ENCODE results near the gene WDR90.
"Not testable (repeated sequence)": the region's sequence is repeated elsewhere in the genome, so short reads cannot be mapped to it uniquely, and the experiment has no call there.

The WDR90 gene

DNA sequence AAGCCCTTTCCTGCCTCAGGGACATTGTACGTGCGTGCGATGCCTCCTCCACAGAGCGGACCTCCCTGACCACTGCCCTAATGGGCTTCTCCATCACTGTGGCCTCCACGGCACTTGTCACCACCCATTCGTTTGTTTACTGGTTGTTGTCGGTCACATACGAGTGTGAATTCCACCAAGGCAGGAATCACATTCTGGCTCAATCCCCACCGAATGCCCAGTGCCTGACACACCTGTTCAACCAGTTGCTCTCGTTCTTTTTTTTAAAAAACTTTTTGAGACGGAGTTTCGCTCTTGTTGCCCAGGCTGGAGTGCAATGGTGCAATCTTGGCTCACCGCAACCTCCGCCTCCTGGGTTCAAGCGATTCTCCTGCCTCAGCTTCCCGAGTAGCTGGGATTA, 42.1 kb downstream of the WDR90 start:
- peaks cover 25% of the 10 kb centered on the region for H3K27me3 ChIP-seq (ENCODE audit: insufficient read depth, low read length, poor library complexity)
- H3K36me3 ChIP-seq (ENCODE audit: control insufficient read depth, insufficient read depth, low read length) = not testable (repeated sequence)

DNA sequence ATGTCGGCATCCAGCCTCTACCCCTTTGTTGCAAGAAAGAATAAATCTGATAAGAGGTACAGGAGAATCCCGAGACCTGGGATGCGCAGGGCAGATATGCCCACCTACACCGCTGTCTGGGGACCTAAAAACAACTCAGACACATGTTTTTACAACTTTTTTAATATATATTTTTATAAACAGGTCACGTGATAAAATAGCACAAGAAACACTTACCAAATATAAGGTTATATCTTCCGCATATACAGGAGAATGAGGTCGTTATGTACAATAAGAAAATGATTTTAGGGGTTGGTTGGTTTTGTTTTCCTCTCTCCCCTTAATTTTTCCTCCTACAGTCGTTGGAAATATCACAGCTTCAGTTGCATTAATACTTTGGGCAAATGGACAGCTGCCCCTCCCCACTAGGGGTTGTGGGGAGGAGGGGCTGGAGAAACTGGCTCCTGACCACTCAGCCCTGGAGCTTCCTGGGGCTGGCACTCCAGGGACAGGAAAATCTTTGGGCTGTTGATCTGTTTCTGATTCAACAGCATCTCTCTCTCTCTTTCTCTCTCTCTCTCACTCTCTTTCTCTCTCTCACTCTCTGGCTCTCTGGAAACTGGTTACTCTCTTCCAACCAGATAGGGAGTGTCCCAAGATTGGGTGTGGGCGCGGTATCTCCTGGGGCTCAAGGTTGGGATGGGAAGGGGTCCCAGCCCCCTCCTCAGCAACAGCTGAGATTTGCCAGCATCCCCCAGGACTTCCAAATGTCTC, 43.4 kb downstream of the WDR90 start:
- no CpG with 5 or more reads among the region's 10 CpGs for WGBS (ENCODE audit: extremely low coverage, insufficient coverage, low lambda C conversion rate)

More for the DNA sequence above, 42.1 kb downstream of the WDR90 start:
- WGBS (ENCODE audit: extremely low coverage, insufficient coverage, low lambda C conversion rate) = no CpG with 5 or more reads among the region's 16 CpGs
- H3K9ac ChIP-seq (ENCODE audit: low read length); DNase-seq; H4K5ac ChIP-seq (ENCODE audit: low read length); H3K4me2 ChIP-seq (ENCODE audit: low read length); H2AK5ac ChIP-seq (ENCODE audit: low read length); H3K23ac ChIP-seq (ENCODE audit: low read length); H4K8ac ChIP-seq (ENCODE audit: low read depth, low read length); H3K4me3 ChIP-seq (ENCODE audit: low read length); H3K27ac ChIP-seq (ENCODE audit: low read depth, low read length); H3K79me2 ChIP-seq (ENCODE audit: control insufficient read depth, insufficient read depth, low read length); H2BK5ac ChIP-seq (ENCODE audit: low read length); H3K79me1 ChIP-seq (ENCODE audit: low read length); H3K4me1 ChIP-seq (ENCODE audit: control insufficient read depth, low read depth, low read length); H3K18ac ChIP-seq (ENCODE audit: low read length); H3K4ac ChIP-seq (ENCODE audit: low read depth, low read length); H3K56ac ChIP-seq (ENCODE audit: low read length); H2BK120ac ChIP-seq (ENCODE audit: low read depth, low read length); H2BK15ac ChIP-seq (replicated peaks; ENCODE audit: low read depth): not testable (repeated sequence)

GRCh38 chr16:693364-693763, 44.2 kb downstream of the WDR90 start:
- Histone ChIP-seq H3K4me2 (ENCODE audit: low read length) (no peak overlapping the region), H3K27ac (ENCODE audit: low read depth, low read length) (no peak overlapping the region), H2BK15ac (replicated peaks; ENCODE audit: low read depth) (no peak overlapping the region), H3K27me3 (ENCODE audit: insufficient read depth, low read length, poor library complexity) (peaks cover 25% of the 10 kb centered on the region), H3K23ac (ENCODE audit: low read length) (no peak overlapping the region), H3K79me2 (ENCODE audit: control insufficient read depth, insufficient read depth, low read length) (no peaks in the 10 kb centered on the region), H3K4me3 (ENCODE audit: low read length) (no peak overlapping the region), H4K8ac (ENCODE audit: low read depth, low read length) (no peak overlapping the region), H3K79me1 (ENCODE audit: low read length) (peaks cover 9% of the 10 kb centered on the region), H2BK5ac (ENCODE audit: low read length) (no peak overlapping the region), H3K36me3 (ENCODE audit: control insufficient read depth, insufficient read depth, low read length) (no peaks in the 10 kb centered on the region), H3K18ac (ENCODE audit: low read length) (no peak overlapping the region), H4K5ac (ENCODE audit: low read length) (no peak overlapping the region), H3K4ac (ENCODE audit: low read depth, low read length) (no peak overlapping the region), H2BK120ac (ENCODE audit: low read depth, low read length) (no peak overlapping the region), H3K9ac (ENCODE audit: low read length) (no peak overlapping the region), H3K56ac (ENCODE audit: low read length) (no peak overlapping the region), H3K4me1 (ENCODE audit: control insufficient read depth, low read depth, low read length) (peaks cover 3% of the 10 kb centered on the region), H2AK5ac (ENCODE audit: low read length) (no peak overlapping the region)
- WGBS (ENCODE audit: extremely low coverage, insufficient coverage, low lambda C conversion rate) = no CpG with 5 or more reads among the region's 22 CpGs
- no peak for DNase-seq

More for the DNA sequence above, 43.4 kb downstream of the WDR90 start:
- Histone ChIP-seq H2AK5ac (ENCODE audit: low read length) (no peak overlapping the region), H3K4ac (ENCODE audit: low read depth, low read length) (no peak overlapping the region), H3K56ac (ENCODE audit: low read length) (no peak overlapping the region), H3K27ac (ENCODE audit: low read depth, low read length) (no peak overlapping the region), H3K23ac (ENCODE audit: low read length) (no peak overlapping the region), H3K79me1 (ENCODE audit: low read length) (peaks cover 9% of the 10 kb centered on the region), H3K4me3 (ENCODE audit: low read length) (no peak overlapping the region), H3K18ac (ENCODE audit: low read length) (no peak overlapping the region), H3K4me1 (ENCODE audit: control insufficient read depth, low read depth, low read length) (peaks cover 3% of the 10 kb centered on the region), H3K79me2 (ENCODE audit: control insufficient read depth, insufficient read depth, low read length) (no peaks in the 10 kb centered on the region), H4K5ac (ENCODE audit: low read length) (no peak overlapping the region), H2BK120ac (ENCODE audit: low read depth, low read length) (no peak overlapping the region), H3K27me3 (ENCODE audit: insufficient read depth, low read length, poor library complexity) (peaks cover 25% of the 10 kb centered on the region), H3K9ac (ENCODE audit: low read length) (no peak overlapping the region), H4K8ac (ENCODE audit: low read depth, low read length) (no peak overlapping the region), H2BK15ac (replicated peaks; ENCODE audit: low read depth) (no peak overlapping the region), H2BK5ac (ENCODE audit: low read length) (no peak overlapping the region), H3K4me2 (ENCODE audit: low read length) (no peak overlapping the region), H3K36me3 (ENCODE audit: control insufficient read depth, insufficient read depth, low read length) (no peaks in the 10 kb centered on the region)
- no peak for DNase-seq

DNA sequence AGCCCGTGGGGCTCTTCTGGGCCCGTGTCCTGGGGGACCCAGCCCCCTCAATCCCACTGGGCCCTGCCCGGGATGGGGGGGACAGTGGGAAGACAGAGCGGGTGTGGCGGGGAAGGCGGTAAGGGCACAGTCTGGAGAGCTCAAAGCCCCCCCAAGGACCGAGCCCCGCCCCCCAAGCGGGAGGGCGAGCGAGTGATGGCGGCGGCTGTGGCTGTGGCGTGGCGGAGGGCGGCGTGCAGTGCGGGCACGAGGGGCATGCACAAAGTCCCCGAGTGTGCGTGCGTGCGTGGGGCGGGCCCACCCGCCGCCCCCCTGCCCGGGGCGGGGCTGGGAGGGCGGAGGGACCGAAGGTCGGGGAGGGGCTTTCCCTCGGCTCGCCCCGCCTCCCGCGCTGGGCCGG, 44.6 kb downstream of the WDR90 start:
- Histone ChIP-seq H3K4me3 (ENCODE audit: low read length) (no peak overlapping the region), H3K79me1 (ENCODE audit: low read length) (peaks cover 9% of the 10 kb centered on the region), H3K36me3 (ENCODE audit: control insufficient read depth, insufficient read depth, low read length) (no peaks in the 10 kb centered on the region), H2AK5ac (ENCODE audit: low read length) (no peak overlapping the region), H3K27me3 (ENCODE audit: insufficient read depth, low read length, poor library complexity) (peaks cover 25% of the 10 kb centered on the region), H3K79me2 (ENCODE audit: control insufficient read depth, insufficient read depth, low read length) (no peaks in the 10 kb centered on the region), H3K27ac (ENCODE audit: low read depth, low read length) (no peak overlapping the region), H2BK15ac (replicated peaks; ENCODE audit: low read depth) (no peak overlapping the region), H3K4me2 (ENCODE audit: low read length) (no peak overlapping the region), H3K56ac (ENCODE audit: low read length) (no peak overlapping the region), H4K5ac (ENCODE audit: low read length) (no peak overlapping the region), H3K4me1 (ENCODE audit: control insufficient read depth, low read depth, low read length) (peaks cover 3% of the 10 kb centered on the region), H3K4ac (ENCODE audit: low read depth, low read length) (no peak overlapping the region), H3K9ac (ENCODE audit: low read length) (no peak overlapping the region), H2BK120ac (ENCODE audit: low read depth, low read length) (no peak overlapping the region), H4K8ac (ENCODE audit: low read depth, low read length) (no peak overlapping the region), H3K18ac (ENCODE audit: low read length) (no peak overlapping the region), H2BK5ac (ENCODE audit: low read length) (no peak overlapping the region), H3K23ac (ENCODE audit: low read length) (no peak overlapping the region)
- no CpG with 5 or more reads among the region's 37 CpGs for WGBS (ENCODE audit: extremely low coverage, insufficient coverage, low lambda C conversion rate)
- DNase-seq = no peak

DNA sequence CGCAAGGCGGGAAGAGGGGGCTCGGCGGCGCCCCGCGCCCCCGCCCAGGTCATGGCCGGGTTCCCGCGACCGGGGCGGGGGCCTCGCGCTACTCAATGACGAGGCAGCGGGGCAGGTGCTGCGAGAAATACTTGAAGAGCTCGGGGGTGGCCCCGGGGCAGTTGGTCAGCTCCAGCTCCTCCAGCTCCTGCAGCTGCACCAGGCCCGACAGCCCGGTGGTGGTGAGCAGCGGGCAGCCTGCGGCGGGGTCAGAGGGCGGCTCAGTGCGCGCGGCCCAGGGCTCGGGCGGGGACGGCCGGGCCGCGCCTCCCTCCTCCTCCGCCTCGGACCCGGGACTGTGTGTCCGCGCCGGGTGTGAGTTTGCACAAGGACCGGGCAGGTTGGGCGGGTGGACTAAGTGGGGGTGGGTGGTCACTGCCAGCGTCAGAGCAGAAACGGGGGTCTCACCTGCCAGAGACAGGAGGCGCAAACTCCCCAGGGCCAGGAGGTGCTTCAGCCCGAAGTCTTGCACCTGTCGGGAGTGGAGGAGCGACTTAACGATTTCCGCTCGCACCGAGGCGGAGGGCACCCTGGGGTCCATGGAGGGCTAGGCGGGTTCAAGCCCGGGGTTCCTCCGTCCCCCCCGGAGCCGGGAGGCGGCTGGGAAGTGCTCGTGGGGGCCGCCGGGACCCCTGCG, 45.2 kb downstream of the WDR90 start:
- H3K79me2 ChIP-seq (ENCODE audit: control insufficient read depth, insufficient read depth, low read length) = no peaks in the 10 kb centered on the region
- H4K8ac ChIP-seq (ENCODE audit: low read depth, low read length) = no peak overlapping the region
- H3K27ac ChIP-seq (ENCODE audit: low read depth, low read length) = no peak overlapping the region
- no peak overlapping the region for H3K18ac ChIP-seq (ENCODE audit: low read length)
- peaks cover 3% of the 10 kb centered on the region for H3K4me1 ChIP-seq (ENCODE audit: control insufficient read depth, low read depth, low read length)
- no peak overlapping the region for H3K9ac ChIP-seq (ENCODE audit: low read length)
- H3K79me1 ChIP-seq (ENCODE audit: low read length) = peaks cover 4% of the 10 kb centered on the region
- H2BK15ac ChIP-seq (replicated peaks; ENCODE audit: low read depth) = no peak overlapping the region
- H2BK5ac ChIP-seq (ENCODE audit: low read length) = no peak overlapping the region
- H3K27me3 ChIP-seq (ENCODE audit: insufficient read depth, low read length, poor library complexity) = peaks cover 26% of the 10 kb centered on the region
- H3K23ac ChIP-seq (ENCODE audit: low read length) = no peak overlapping the region
- no peak overlapping the region for H3K56ac ChIP-seq (ENCODE audit: low read length)
- H2AK5ac ChIP-seq (ENCODE audit: low read length) = no peak overlapping the region
- H3K4me3 ChIP-seq (ENCODE audit: low read length) = no peak overlapping the region
- H2BK120ac ChIP-seq (ENCODE audit: low read depth, low read length) = no peak overlapping the region
- no peak for DNase-seq
- H3K4ac ChIP-seq (ENCODE audit: low read depth, low read length) = no peak overlapping the region
- H3K36me3 ChIP-seq (ENCODE audit: control insufficient read depth, insufficient read depth, low read length) = no peaks in the 10 kb centered on the region
- WGBS (ENCODE audit: extremely low coverage, insufficient coverage, low lambda C conversion rate) = no CpG with 5 or more reads among the region's 64 CpGs
- H3K4me2 ChIP-seq (ENCODE audit: low read length) = no peak overlapping the region
- no peak overlapping the region for H4K5ac ChIP-seq (ENCODE audit: low read length)

Data from mesendoderm (in vitro differentiated cells).